GM18867 (cell line): ENCODE results near the gene ENTREP3.

ENCODE experiments used
- ATAC-seq: cut with Tn5 transposase; IDR thresholded peaks from one replicate; pipeline ENCODE4 v1.9.1; 2021; ENCODE audit warnings: mild to moderate bottlenecking, moderate library complexity; ENCODE audit not compliant: unreplicated experiment

The ENTREP3 gene

GRCh38 chr1:155278689-155279160, 23.4 kb upstream of the ENTREP3 start:
- no peak for ATAC-seq

- ATAC-seq: no peak
Measured at GRCh38 chr1:155277902-155278688, 22.8 kb upstream of the ENTREP3 start.

- peak; percentile 62 for ATAC-seq
Measured at GRCh38 chr1:155277070-155277901, 22.0 kb upstream of the ENTREP3 start, which contains the start of gene HCN3. Gene HCN3 (plus strand): TSS chr1:155277463. CDS start chr1:155277591, 128 bp downstream.

GRCh38 chr1:155273343-155274245, 18.3 kb upstream of the ENTREP3 start, which contains the start of gene CLK2:
Gene CLK2 (minus strand): TSS chr1:155273504. CDS start chr1:155270977, 2,527 bp downstream.
- peak; percentile 77 for ATAC-seq

- ATAC-seq: peak; percentile 22
Measured at GRCh38 chr1:155272466-155273342, 17.4 kb upstream of the ENTREP3 start.

GRCh38 chr1:155269381-155269780, 14.1 kb upstream of the ENTREP3 start:
- ATAC-seq: no peak

GRCh38 chr1:155268630-155269029, 13.3 kb upstream of the ENTREP3 start:
- no peak for ATAC-seq

- no peak for ATAC-seq
Measured at GRCh38 chr1:155267373-155267772, 12.1 kb upstream of the ENTREP3 start.

GRCh38 chr1:155266553-155266952, 11.3 kb upstream of the ENTREP3 start:
- ATAC-seq: no peak

- ATAC-seq: no peak
Measured at GRCh38 chr1:155263067-155263466, 7.8 kb upstream of the ENTREP3 start.

- peak; percentile 88 for ATAC-seq
Measured at GRCh38 chr1:155261852-155262673, 6.8 kb upstream of the ENTREP3 start, which contains the start of gene SCAMP3. Gene SCAMP3 (minus strand): TSS chr1:155262360. CDS start chr1:155262151, 209 bp downstream.

- peak; percentile 6 for ATAC-seq
Measured at GRCh38 chr1:155261493-155261851, 6.2 kb upstream of the ENTREP3 start.

GRCh38 chr1:155260276-155260675, 5.0 kb upstream of the ENTREP3 start:
- no peak for ATAC-seq

GRCh38 chr1:155256058-155256852, 972 bp upstream of the ENTREP3 start:
- no peak for ATAC-seq

GRCh38 chr1:155254714-155255242, 505 bp downstream of the ENTREP3 start:
- ATAC-seq: no peak

GRCh38 chr1:155254228-155254713, 1.0 kb downstream of the ENTREP3 start:
- no peak for ATAC-seq

GRCh38 chr1:155253797-155254196, 1.5 kb downstream of the ENTREP3 start:
- no peak for ATAC-seq
